RWPE1 (cell line): ENCODE measurements around the gene GPX1.
"Not testable (repeated sequence)": the region's sequence is repeated elsewhere in the genome, so short reads cannot be mapped to it uniquely, and the experiment has no call there.

ENCODE experiments used
- CTCF ChIA-PET: fragments of 350-600 bp; sonication (Branson Sonifier 250); formaldehyde crosslinking; extraction: SDS; loops from one replicate; lab custom pipeline; 2021; lab: Yijun Ruan, JAX
- POLR2A ChIA-PET: fragments of 400-600 bp; formaldehyde crosslinking; extraction: SDS; loops from one replicate; lab custom pipeline; 2020; ENCODE audit warnings: antibody characterized with exemption; ENCODE audit not compliant: low non-redundant PET; lab: Yijun Ruan, JAX
- DNase-seq: peaks from one replicate; pipeline ENCODE4 v3.0.0; 2012; ENCODE audit warnings: low spot score
- H3K27ac ChIP-seq: fragments of 450-650 bp; 2 replicates; pipeline ENCODE4 v1.5.1; 2017
- CTCF ChIP-seq: fragments of 450-650 bp; conservative IDR thresholded peaks from 2 replicates; pipeline ENCODE4 v1.5.1; 2017; ENCODE audit warnings: low read depth, mild to moderate bottlenecking

The GPX1 gene

GRCh38 chr3:49397470-49397869, 39.3 kb upstream of the GPX1 start:
- H3K27ac ChIP-seq, result no peak overlapping the region
- ChIA-PET CTCF (no interaction called here), POLR2A (interaction anchor here (0.6 to 0.7 kb wide), 2 partner anchors 10 to 670 kb away, joined by 6 to 9 read pairs; no protein-coding TSS in a partner anchor)
- DNase-seq, result no peak
- TF ChIP-seq CTCF, result no peak

- POLR2A ChIA-PET, result interaction anchor here (0.7 kb wide), 1 partner anchor 16 kb away, joined by 5 read pairs; no protein-coding TSS in a partner anchor
- H3K27ac ChIP-seq, DNase-seq, CTCF ChIA-PET: not testable (repeated sequence)
Observed at GRCh38 chr3:49391310-49391709, 33.2 kb upstream of the GPX1 start.

DNA sequence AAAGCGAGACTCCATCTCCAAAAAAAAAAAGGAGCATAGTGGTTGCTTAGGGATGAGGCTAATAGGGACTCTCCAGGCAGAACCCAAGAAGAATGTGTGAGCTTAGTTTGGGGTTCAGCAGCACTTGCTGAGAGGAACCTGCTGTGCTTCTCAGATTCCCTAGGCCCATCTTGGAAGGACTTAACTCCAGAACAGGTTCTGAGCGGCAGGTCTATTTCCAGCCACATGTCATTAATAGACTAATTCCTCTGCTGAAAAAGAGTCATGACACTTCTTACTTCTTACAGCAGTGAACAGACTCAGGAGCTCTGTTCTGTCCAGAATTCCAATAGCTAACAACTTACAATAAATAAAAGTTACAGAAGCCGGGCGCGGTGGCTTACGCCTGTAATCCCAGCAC, 31.1 kb upstream of the GPX1 start:
- peak overlapping the region; percentile 46 for H3K27ac ChIP-seq
- POLR2A ChIA-PET, result no interaction called here
- no peak for DNase-seq
- no peak for TF ChIP-seq CTCF
- CTCF ChIA-PET, result interaction anchor here (0.6 kb wide), 1 partner anchor 80 kb away, joined by 3 read pairs; no protein-coding TSS in a partner anchor

- CTCF ChIA-PET, result no interaction called here
- DNase-seq, result no peak
- POLR2A ChIA-PET, result no interaction called here
- H3K27ac ChIP-seq, result peak overlapping the region; percentile 22; the same call in 1 of the 2 replicates
- no peak for TF ChIP-seq CTCF
Observed at GRCh38 chr3:49388289-49388820, 30.2 kb upstream of the GPX1 start.

DNA sequence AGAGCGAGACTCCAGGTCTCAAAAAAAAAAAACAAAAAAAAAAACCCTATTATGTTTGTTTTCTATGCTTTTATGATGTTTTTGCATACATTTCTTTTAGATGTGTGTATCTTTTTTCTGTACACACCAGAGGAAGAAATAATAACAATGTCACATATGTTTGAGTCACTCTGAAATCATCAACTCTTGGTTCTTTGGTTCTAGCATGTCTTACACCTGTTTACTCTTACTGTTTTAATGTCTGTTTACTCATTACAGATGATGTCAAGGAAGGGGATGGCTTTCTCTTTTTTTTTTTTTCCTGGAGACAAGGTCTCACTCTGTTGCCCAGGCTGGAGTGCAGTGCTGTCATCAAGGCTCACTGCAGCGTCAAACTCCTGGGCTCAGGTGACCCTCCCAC, 29.6 kb upstream of the GPX1 start:
- no peak for TF ChIP-seq CTCF
- peak overlapping the region; percentile 22; the same call in 1 of the 2 replicates for H3K27ac ChIP-seq
- ChIA-PET CTCF (no interaction called here), POLR2A (interaction anchor here (0.7 kb wide), 1 partner anchor 10 kb away, joined by 9 read pairs; no protein-coding TSS in a partner anchor)
- DNase-seq, result no peak

- no peak overlapping the region for H3K27ac ChIP-seq
- ChIA-PET CTCF (no interaction called here), POLR2A (no interaction called here)
- DNase-seq, result no peak
- TF ChIP-seq CTCF, result no peak
Observed at GRCh38 chr3:49386056-49386756, 28.1 kb upstream of the GPX1 start.

DNA sequence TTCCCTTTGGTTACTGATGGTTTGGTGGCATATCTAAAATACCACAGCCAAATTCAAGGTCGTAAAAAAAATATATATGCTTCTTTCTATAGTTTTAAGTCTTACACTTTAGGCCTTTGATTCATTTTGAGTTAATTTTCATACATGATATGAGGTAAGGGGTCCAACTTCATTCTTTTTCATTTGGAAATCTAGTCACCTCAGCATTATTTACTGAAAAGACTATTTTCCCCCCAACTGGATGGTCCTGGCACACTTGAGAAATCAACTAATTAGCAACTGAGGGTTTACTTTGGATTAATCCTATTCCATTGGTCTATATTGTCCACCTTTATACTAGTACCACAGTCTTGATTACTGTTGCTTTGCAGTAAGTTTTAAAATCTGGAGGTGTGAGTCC, 27.5 kb upstream of the GPX1 start:
- no peak overlapping the region for H3K27ac ChIP-seq
- ChIA-PET CTCF (no interaction called here), POLR2A (no interaction called here)
- no peak for TF ChIP-seq CTCF
- DNase-seq, result no peak
